C4-2B (cell line): ENCODE results near the gene TLR10.
A peak's percentile ranks its signal among the peaks of the same experiment; 100 is the strongest.
"Not testable (repeated sequence)": the region's sequence is repeated elsewhere in the genome, so short reads cannot be mapped to it uniquely, and the experiment has no call there.

Experiments used
- H3K27ac ChIP-seq: fragments of 450-650 bp; 2 replicates; pipeline ENCODE4 v1.5.1; 2017
- ZFX ChIP-seq: fragments of 450-650 bp; IDR thresholded peaks from 2 replicates; pipeline ENCODE4 v1.6.1; 2017
- TF ChIP-seq, protein P1 (sequence below): fragments of 450-650 bp; conservative IDR thresholded peaks from 2 replicates; pipeline ENCODE4 v1.5.1; 2017; ENCODE audit warnings: mild to moderate bottlenecking

The TLR10 gene

GRCh38 chr4:38769857-38770256 lies 12.9 kb downstream of the TLR10 start:
- no peak for TF ChIP-seq ZFX
- TF ChIP-seq, protein P1, sequence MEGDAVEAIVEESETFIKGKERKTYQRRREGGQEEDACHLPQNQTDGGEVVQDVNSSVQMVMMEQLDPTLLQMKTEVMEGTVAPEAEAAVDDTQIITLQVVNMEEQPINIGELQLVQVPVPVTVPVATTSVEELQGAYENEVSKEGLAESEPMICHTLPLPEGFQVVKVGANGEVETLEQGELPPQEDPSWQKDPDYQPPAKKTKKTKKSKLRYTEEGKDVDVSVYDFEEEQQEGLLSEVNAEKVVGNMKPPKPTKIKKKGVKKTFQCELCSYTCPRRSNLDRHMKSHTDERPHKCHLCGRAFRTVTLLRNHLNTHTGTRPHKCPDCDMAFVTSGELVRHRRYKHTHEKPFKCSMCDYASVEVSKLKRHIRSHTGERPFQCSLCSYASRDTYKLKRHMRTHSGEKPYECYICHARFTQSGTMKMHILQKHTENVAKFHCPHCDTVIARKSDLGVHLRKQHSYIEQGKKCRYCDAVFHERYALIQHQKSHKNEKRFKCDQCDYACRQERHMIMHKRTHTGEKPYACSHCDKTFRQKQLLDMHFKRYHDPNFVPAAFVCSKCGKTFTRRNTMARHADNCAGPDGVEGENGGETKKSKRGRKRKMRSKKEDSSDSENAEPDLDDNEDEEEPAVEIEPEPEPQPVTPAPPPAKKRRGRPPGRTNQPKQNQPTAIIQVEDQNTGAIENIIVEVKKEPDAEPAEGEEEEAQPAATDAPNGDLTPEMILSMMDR, result no peak
- H3K27ac ChIP-seq, result no peak overlapping the region

DNA sequence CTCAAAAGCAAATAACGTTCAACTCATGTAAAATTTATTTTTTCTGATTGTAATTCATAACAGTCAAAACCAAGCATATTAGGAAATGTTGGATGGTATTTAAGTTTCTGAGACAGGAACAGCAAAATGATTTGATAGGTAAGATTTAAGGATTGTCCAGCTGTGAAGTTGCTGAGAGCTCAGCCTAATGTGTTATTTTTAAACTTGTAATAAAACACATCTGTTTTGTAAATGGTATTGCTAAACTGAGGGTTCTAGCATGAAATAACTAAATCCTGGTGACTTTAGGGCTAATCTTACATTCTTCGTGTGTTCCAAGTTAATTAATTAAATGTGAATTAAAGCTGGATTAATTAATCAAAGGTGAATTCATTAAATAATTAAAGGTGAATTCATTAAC lies 13.3 kb downstream of the TLR10 start:
- no peak overlapping the region for H3K27ac ChIP-seq
- TF ChIP-seq, protein P1, result no peak
- no peak for TF ChIP-seq ZFX

- H3K27ac ChIP-seq, result no peak overlapping the region
- TF ChIP-seq ZFX, result no peak
- TF ChIP-seq, protein P1, result no peak
Measured at GRCh38 chr4:38768968-38769394, 13.8 kb downstream of the TLR10 start.

- H3K27ac ChIP-seq, result not testable (repeated sequence)
Measured at GRCh38 chr4:38766940-38767339, 15.8 kb downstream of the TLR10 start.

GRCh38 chr4:38765382-38765781 lies 17.4 kb downstream of the TLR10 start:
- no peak for TF ChIP-seq ZFX
- TF ChIP-seq, protein P1, result no peak
- H3K27ac ChIP-seq, result no peak overlapping the region

DNA sequence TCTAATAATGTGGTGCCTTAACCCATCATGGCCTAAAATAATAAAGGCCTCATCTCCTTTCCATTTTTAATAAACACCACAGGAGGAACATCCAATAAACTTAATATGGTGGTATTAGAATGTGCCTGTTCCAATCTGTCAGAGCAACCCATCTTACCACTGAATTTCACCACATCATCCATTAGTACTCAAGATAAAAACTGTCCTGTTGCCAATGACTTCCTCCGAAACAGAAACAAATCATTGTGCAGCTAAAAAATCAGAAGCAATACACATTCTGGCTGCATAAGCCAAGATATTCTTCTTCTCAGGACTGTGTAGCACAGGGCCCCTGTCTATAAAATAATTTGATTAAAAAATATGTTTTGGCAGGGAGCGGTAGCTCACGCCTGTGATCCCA lies 18.5 kb downstream of the TLR10 start:
- H3K27ac ChIP-seq, result no peak overlapping the region
- TF ChIP-seq, protein P1, result no peak
- no peak for TF ChIP-seq ZFX

- no peak for TF ChIP-seq ZFX
- TF ChIP-seq, protein P1, result no peak
- no peak overlapping the region for H3K27ac ChIP-seq
Measured at GRCh38 chr4:38762560-38762959, 20.2 kb downstream of the TLR10 start.

DNA sequence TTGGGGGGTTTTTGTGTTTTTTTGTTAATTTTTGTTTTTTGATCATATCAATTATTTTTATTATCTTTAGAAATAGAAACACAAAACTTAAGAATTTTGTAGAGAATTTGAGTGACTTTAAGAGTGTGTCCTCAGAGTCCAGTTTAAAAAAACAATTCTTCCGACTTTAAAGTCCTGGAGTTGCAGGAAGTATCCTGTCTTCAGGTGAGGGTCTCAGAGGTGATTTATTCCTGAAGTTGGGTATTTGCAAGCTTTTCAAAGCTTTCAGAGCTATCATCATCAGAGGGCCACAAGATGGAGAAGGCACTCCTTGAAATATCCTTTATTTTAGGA lies 23.0 kb downstream of the TLR10 start:
- H3K27ac ChIP-seq, result no peak overlapping the region
- TF ChIP-seq, protein P1, result peak; percentile 45
- TF ChIP-seq ZFX, result no peak
